SKM-1 treated with dmso at 0.1 percent for 144 hours (cell line): ENCODE measurements around the gene DYNLRB1.
A peak's percentile ranks its signal among the peaks of the same experiment; 100 is the strongest.
"Not testable (repeated sequence)": the region's sequence is repeated elsewhere in the genome, so short reads cannot be mapped to it uniquely, and the experiment has no call there.

Experiments
- DNase-seq: peaks from one replicate; lab custom pipeline; 2025; ENCODE audit not compliant: unreplicated experiment; lab: John Stamatoyannopoulos, UW

DYNLRB1 gene

GRCh38 chr20:34511891-34512265 lies 4.3 kb upstream of the DYNLRB1 start:
- DNase-seq = no peak

DNA sequence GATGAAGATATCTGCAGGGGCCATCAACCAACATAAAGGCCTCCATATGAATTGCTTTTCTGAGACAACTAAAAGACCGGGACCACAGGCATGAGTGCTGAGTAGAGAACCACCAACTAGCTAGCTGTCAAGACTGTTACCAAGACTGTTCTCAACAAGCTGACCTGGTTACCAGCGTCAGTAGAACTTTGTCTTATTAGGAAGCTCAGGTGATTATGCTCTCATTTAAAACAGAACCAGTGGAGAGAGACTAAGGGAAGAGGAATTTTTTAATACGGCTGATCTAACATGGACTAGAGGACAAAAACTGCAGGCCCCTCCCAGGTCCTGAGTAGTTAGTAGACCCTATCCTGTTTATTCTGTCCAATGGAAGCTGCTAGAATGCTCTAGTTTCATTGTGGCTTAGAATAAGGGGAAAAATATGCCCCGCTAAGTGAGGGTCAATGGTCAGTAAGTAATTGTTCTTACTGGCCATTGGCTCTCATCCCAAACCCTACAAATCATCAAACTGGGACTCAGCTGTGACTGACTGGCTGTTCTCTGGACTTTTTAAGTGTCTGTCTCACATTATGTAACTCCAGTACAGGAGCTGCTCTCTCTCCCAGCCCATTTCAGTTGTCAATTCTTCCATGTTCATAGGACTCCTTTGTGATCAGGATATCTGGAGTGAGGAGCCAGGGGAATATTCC lies 3.8 kb upstream of the DYNLRB1 start:
- no peak for DNase-seq

DNA sequence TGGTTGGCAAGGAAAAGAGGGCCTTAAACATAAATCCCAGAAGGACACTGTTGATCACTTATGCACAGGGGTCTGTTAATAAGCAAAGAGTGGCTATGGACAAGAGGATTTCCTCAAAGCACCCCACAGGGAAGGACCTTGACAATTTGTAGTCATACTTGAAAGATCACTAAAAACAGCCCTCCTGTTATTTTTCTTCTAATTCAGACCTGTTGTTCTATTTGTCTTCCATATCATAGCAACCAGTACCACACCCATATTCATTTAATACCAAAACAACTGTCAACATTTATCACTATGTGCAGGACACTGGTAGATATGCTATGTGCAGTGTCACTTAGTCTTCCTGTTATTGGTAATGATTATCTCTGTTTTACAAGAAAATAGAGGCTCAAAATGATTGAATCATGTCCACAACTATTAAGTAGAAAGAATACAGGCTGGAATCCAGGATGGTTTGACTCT lies 3.2 kb upstream of the DYNLRB1 start:
- DNase-seq = no peak

DNA sequence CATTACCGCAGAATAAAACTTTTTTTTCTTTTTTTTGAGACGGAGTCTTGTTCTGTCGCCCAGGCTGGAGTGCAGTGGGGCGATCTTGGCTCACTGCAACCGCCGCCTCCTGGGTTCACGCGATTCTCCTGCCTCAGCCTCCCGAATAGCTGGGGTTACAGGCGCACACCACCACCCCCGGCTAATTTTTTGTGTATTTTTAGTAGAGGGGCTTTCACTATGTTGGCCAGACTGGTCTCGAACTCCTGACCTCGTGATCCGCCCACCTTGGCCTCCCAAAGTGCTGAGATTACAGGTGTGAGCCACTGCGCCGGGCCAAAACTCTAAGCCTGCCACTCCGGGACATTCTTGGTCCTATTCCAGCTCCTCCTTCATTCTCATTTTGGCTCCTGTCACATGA lies 2.2 kb upstream of the DYNLRB1 start:
- DNase-seq = not testable (repeated sequence)

DNA sequence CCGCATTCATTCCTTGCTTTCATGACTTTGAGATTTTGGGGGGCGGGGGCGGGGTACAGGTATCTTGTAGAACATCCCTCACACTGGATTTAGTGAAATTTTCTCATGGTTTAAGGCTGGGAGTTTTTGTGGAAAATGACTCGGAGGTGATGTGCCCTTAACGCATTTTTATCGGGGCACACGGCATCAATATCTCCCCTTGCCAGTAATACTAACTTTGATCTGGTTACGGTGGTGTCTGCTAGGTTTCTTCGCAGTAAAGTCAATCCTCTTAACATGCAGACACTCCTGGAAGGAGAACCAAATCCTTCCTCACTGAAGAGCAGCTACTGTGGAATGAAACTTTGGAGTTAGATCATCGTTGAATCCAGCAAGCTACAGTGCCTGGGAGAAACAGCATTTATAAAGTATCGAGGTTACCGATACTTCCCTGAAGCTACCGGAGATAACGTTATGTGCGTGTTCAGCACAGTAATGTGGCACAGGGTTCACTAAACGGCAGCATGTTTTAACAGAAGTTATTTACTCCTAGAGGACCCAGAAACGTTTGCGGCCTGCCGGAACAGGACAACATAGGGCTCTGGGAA lies 1.2 kb upstream of the DYNLRB1 start:
- no peak for DNase-seq

GRCh38 chr20:34515484-34516246 lies 557 bp upstream of the DYNLRB1 start:
- peak; percentile 9 for DNase-seq

DNA sequence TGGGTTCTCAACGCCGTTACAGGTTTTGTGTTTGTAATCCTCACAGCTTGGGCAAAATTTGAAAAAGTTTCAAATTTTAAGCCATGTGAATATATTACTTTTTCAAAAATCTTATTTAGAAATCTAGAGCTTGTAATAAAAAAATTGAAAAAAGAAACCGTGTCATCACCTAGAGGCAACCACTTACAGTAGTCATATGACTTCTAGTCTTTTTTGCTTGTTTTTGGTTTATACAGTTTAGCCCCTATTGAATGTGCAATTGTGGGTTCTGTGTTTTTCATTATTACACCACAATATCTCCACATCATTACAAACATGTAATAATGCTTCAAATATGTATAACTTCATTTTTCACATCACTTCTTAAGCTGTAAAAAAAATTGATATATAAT lies 888 bp downstream of the DYNLRB1 start:
- no peak for DNase-seq

- DNase-seq = not testable (repeated sequence)
Measured at GRCh38 chr20:34518863-34519262, 2.6 kb downstream of the DYNLRB1 start.

DNA sequence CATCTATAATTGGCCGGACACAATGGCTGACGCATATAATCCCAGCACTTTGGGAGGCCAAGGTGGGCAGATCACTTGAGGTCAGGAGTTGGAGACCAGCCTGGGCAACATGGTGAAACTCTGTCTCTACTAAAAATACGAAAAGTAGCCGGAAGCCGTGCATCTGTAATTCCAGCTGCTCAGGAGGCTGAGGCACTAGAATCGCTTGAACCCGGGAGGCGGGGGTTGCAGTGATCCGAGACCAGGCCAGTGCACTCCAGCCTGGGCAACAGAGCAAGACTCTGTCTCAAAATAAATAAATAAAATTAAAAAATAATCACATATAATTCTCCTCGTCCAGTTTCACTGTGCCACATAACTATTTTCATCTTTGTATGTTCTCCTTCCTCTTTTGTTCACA lies 3.6 kb downstream of the DYNLRB1 start:
- DNase-seq = not testable (repeated sequence)

- peak; percentile 29 for DNase-seq
Measured at GRCh38 chr20:34522969-34523871, 7.0 kb downstream of the DYNLRB1 start.

DNA sequence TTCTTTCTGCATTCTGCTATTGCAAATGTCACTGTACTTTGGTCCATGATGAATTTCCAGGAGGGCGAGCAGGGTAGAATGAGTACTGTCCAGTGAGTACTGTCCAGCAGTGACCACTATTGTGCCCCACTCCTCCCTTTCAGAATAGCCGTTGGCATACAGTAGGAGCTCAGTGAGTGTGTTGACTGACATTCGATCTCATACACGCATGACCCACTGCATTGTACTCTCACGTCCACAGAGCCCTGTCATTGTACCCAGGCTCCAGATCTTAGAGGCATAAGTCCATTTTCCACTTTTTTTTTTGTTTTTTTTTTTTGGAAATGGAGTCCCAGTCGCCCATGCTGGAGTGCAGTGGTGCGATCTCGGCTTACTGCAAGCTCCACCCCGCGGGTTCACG lies 8.2 kb downstream of the DYNLRB1 start:
- DNase-seq = no peak

DNA sequence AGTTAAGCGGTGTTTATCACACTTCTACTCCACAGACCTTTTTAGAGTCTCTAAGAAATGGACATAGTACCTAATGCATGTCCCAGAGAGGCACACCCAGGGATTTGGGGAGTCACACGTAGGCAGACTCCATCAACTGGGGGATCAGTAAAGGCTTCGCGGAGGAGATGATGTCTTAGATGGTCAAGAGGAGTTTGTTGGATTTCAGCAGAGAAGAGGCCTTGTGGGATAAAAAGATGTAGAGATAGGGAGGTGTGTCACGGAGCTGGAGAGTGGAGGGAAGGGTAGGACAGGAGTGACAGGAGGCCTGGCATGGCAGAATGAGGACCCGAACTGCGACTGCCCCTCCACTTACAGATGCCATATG lies 9.1 kb downstream of the DYNLRB1 start:
- DNase-seq = no peak

GRCh38 chr20:34525709-34526416 lies 9.6 kb downstream of the DYNLRB1 start:
- DNase-seq = no peak

GRCh38 chr20:34526466-34526865 lies 10.2 kb downstream of the DYNLRB1 start:
- DNase-seq = no peak

DNA sequence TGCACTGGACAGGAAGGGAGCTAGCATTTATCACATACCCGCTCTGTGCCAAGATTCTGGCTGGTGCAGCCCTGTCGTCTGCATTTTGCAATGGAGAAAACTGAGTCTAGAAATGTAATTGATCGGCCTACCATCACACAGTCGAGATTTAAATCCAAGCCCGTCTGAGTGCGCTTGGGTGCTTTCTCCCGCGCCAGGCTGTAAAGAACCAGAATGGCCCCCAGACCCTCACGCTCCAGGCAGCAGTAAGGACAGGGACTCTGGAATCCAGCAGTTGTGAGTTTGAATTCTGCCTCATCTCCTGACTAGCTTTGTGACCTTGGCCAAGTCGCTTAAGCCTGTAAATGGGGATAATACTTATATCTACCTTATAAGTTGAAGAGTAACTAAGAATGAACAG lies 10.8 kb downstream of the DYNLRB1 start:
- DNase-seq = no peak

DNA sequence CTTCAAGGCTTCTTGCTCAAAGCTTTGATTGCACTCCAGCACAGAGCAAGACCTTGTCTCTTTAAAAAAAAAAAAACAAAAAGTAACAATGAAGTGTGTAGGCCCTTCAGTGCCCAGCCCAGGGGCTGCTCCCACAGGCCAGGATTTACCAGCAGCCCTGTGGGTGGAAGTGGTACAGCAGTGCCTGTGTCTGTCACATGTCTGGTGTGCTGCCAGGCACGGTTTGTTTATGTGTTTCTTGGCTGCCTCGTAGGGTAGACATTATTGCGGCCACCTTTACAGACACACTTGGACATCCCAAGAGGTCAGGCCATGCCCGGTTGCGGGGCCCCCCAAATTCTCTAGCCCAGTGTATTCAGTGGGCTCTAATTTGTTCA lies 12.7 kb downstream of the DYNLRB1 start:
- DNase-seq = no peak

GRCh38 chr20:34529742-34530141 lies 13.5 kb downstream of the DYNLRB1 start:
- DNase-seq = no peak

GRCh38 chr20:34530342-34530741 lies 14.1 kb downstream of the DYNLRB1 start:
- DNase-seq = no peak

DNA sequence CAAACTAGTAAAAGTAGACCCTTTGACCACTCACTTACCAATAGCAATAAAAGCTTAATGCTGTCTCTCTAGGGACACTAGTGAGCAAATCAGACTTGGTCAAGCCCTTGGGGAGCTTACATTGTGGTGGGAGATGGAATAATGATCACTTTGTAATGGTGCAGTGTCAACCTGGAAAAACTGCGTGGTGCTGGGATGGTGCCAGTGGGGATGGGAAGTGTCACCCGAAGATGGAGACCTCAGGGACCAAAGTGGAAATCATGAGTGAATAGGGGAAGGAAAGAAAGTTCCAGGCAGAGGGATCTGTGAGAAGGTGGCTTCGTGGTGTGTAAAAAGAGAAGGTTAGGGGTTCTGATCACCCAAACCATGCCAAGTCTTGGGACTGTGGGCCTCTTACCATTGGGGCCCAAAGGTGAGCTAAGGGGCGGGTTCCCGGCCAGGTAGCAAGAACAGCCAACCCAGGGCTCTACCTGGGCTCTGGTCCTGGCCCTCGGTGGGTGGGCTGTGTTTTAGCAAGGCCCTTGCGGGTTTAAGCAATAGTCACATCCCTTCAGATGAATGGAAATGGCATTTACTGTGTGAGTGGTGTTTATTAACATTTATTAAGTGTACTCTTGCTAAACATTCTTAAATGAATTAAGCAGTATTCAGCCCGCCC lies 15.5 kb downstream of the DYNLRB1 start:
- no peak for DNase-seq

- DNase-seq = no peak
Measured at GRCh38 chr20:34532320-34532719, 16.1 kb downstream of the DYNLRB1 start.
